HEK293T (cell line): Measurements from ENCODE around the gene TNFSF8.

Source experiments
- CTCF ChIA-PET: fragments of 350-600 bp; formaldehyde crosslinking; extraction: SDS; loops from one replicate; lab custom pipeline; 2021; ENCODE audit warnings: antibody characterized with exemption, inconsistent platforms; lab: Yijun Ruan, JAX
- POLR2A ChIA-PET: fragments of 350-600 bp; formaldehyde crosslinking; extraction: SDS; loops from one replicate; lab custom pipeline; 2020; ENCODE audit warnings: antibody characterized with exemption, inconsistent platforms; lab: Yijun Ruan, JAX
- DNase-seq: peaks from one replicate; pipeline ENCODE4 v3.0.0; 2012; ENCODE audit warnings: mixed read lengths; ENCODE audit errors: extremely low spot score
- ARNT ChIP-seq: fragments of 450-650 bp; IDR thresholded peaks from 2 replicates; pipeline ENCODE4 v1.6.1; 2017; ENCODE audit warnings: mild to moderate bottlenecking
- BHLHE40 ChIP-seq: fragments of 450-650 bp; IDR thresholded peaks from 2 replicates; pipeline ENCODE4 v1.6.1; 2016; ENCODE audit warnings: mild to moderate bottlenecking, moderate library complexity, borderline replicate concordance
- ELF4 ChIP-seq: fragments of 450-650 bp; IDR thresholded peaks from 2 replicates; pipeline ENCODE4 v1.6.1; 2017; ENCODE audit warnings: antibody characterized with exemption
- FOXA1 ChIP-seq: fragments of 450-650 bp; IDR thresholded peaks from 2 replicates; pipeline ENCODE4 v1.6.1; 2016; ENCODE audit warnings: mild to moderate bottlenecking
- FOXK2 ChIP-seq: fragments of 450-650 bp; IDR thresholded peaks from 2 replicates; pipeline ENCODE4 v1.6.1; 2016; ENCODE audit warnings: mild to moderate bottlenecking
- LEF1 ChIP-seq: fragments of 450-650 bp; IDR thresholded peaks from 2 replicates; pipeline ENCODE4 v1.6.1; 2017; ENCODE audit warnings: mild to moderate bottlenecking, borderline replicate concordance
- NFRKB ChIP-seq: fragments of 450-650 bp; IDR thresholded peaks from 2 replicates; pipeline ENCODE4 v1.6.1; 2016; ENCODE audit warnings: mild to moderate bottlenecking, moderate library complexity
- PKNOX1 ChIP-seq: fragments of 450-650 bp; IDR thresholded peaks from 2 replicates; pipeline ENCODE4 v1.6.1; 2016
- SP1 ChIP-seq: fragments of 450-650 bp; IDR thresholded peaks from 2 replicates; pipeline ENCODE4 v1.6.1; 2017
- SUZ12 ChIP-seq: fragments of 450-650 bp; IDR thresholded peaks from 2 replicates; pipeline ENCODE4 v1.6.1; 2016; ENCODE audit warnings: mild to moderate bottlenecking
- TARDBP ChIP-seq: fragments of 450-650 bp; IDR thresholded peaks from 2 replicates; pipeline ENCODE4 v1.6.1; 2016
- ZNF384 ChIP-seq: fragments of 450-650 bp; IDR thresholded peaks from 2 replicates; pipeline ENCODE4 v1.6.1; 2016

The TNFSF8 gene

DNA sequence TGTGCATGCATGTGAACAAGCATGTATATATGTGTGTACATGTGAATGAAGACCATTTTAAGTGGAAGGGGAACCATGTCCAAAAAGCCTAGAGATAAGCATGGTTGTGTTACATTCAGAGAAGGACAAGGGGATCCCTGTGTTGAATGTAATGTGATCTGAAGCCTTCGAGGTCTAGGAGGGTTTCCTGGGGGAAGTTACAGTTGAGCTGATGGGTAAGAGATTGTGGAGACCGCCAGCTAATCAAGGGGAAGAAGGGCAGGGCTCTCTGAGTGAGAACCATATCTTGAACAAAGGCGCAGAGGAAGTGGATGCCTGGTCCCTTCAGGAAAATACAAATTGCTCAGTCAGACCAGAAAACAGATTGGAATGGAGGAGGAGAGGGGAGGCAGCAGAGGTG, 79.1 kb downstream of the TNFSF8 start:
- DNase-seq, result no peak
- TF ChIP-seq TARDBP, result no peak
- TF ChIP-seq ELF4, result no peak
- TF ChIP-seq BHLHE40, result no peak
- no peak for TF ChIP-seq FOXA1
- no peak for TF ChIP-seq NFRKB
- TF ChIP-seq ZNF384, result no peak
- no peak for TF ChIP-seq LEF1
- TF ChIP-seq PKNOX1, result no peak
- no peak for TF ChIP-seq FOXK2
- no peak for TF ChIP-seq SP1
- no peak for TF ChIP-seq ARNT
- TF ChIP-seq SUZ12, result no peak
- ChIA-PET POLR2A (no interaction called here), CTCF (no interaction called here)
